GM21529 (cell line): Measurements from ENCODE around the gene TNFRSF25.
"Not testable (repeated sequence)": the region's sequence is repeated elsewhere in the genome, so short reads cannot be mapped to it uniquely, and the experiment has no call there.

ENCODE experiments used
- ATAC-seq: cut with Tn5 transposase; IDR thresholded peaks from one replicate; pipeline ENCODE4 v1.9.1; 2021; ENCODE audit not compliant: unreplicated experiment

TNFRSF25 gene

GRCh38 chr1:6454856-6455751 lies 10.9 kb downstream of the TNFRSF25 start:
- ATAC-seq = no peak

DNA sequence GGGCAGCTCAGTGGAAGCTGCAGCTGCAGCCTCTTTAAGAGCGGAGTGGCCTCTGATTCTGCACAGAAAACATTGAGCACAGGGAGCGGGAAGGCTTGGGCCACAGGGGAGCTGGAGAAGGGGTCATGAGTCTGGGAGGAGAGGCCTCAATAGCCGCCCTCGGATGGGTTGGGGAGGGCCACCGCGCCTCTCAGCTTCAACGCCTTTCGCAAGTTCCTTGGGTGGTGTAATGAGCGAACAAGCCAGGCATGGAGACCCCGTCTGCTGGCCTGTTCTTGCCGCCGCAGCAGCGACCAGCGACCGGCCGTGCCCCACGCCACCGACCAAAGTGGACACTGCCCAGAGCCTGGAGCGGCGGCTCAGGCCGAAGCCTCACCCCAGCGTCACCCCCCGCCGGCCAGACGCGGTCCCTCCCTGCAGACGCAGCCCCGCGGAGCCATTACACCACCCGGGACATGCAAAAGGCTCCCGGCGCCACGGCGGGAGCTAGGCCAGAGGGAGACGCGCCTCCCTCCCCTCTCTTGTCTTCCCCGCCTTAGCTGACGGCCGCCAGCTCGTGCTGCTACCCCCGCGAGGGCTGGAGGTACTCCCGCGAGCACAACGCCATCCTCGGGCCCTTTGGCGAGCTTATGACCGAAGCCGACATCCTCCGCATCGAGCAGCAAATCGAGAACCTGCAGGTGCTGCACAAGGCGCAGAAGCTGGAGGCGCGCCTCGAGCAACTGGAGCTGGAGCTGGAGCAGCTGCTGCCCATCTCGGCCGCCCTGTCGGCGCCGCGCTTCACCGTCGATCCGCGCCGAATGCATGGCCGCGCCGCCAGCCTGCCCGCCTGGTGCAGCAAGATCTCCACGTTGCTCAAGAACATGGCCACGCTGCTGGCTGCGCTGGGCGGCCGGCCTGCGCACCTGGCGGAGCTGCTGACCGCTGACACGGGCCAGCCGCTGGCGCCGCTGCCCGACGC lies 11.8 kb downstream of the TNFRSF25 start:
- not testable (repeated sequence) for ATAC-seq

- no peak for ATAC-seq
These were observed 15.0 kb downstream of the TNFRSF25 start for GRCh38 chr1:6450943-6451373.

GRCh38 chr1:6450486-6450885 lies 15.5 kb downstream of the TNFRSF25 start:
- not testable (repeated sequence) for ATAC-seq

DNA sequence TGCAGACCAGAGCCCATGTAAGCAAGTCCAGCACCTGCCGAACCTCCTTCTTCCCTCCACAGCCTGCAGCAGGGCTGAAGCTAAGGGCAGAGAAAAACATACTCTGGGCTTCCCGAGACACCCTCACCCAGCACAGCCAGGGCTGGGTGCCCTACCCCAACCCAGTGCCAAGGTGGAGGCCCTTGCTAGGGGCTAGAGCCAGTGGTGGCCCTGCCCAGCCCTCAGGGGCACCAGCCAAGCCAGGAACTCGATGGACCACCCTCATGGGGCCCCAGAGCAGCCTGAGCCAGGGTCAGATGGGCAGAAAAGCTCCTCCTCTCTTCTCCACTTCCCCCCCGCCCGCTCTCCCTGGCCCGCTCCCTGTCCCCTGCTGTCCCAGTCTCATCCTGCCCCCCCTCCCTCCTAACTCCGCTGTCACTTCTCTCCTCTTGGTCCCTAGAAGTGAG lies 15.9 kb downstream of the TNFRSF25 start:
- ATAC-seq = no peak

DNA sequence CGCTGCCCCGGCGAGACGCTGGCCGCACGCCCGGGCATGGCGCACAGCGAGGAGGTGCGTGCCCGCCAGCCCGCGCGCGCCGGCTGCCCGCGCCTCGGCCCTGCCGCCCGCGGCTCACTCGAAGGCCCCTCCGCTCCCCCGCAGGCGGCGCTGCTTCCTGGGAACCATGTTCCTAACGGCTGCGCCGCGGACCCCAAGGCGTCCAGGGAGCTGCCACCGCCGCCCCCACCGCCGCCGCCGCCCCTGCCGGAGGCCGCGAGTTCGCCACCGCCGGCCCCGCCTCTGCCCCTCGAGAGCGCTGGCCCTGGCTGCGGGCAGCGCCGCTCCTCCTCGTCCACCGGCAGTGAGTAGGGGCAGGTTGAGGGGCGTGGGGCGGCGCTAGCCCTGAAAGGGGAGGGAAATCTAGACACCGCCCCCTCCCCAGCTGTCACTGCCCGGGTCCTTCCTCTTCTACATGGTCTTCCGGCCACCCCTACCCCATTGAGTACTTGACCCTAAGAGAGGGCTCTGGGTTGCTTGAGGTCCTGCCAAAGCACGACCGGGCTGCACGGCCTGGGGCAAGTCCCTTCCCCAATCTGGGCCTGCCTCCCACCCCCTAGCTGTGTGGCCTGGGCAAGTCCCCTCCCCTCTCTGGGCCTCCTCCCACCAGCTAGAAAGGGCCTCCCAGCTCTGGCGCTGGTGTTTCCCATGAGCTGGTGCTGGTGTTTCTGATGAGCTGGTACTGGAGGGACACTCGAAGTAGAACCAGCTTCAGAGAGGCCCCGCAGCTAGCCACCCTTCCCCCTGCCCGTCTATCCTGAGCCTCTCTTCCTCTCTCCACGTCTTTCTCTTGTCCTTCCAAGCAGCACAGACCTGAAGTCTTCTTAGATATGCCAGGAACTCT lies 17.0 kb downstream of the TNFRSF25 start:
- no peak for ATAC-seq

GRCh38 chr1:6447818-6448748 lies 17.9 kb downstream of the TNFRSF25 start:
- ATAC-seq = no peak

GRCh38 chr1:6447016-6447817 lies 18.8 kb downstream of the TNFRSF25 start:
- ATAC-seq = no peak

- no peak for ATAC-seq
These were observed 19.3 kb downstream of the TNFRSF25 start for GRCh38 chr1:6446665-6447015.

DNA sequence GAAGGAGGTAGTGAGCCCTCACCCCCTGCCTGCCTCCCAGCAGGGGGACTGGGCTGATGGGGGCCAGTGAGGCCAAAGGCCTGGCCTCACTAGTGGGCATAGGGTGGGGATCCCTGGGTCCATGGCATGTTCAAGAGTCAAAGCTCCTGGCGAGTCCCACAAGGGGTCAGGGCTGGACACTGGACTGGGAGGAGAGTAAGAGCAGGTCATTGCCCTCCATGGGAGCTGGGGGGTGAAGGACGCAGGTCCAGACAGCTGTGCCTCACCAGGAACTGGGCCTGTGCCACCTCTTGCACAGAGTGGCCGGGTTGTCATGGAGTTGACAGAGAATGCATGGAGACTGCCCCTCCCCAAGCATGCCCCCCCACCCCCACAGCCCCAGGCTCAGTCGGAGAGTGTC lies 20.0 kb downstream of the TNFRSF25 start:
- not testable (repeated sequence) for ATAC-seq

DNA sequence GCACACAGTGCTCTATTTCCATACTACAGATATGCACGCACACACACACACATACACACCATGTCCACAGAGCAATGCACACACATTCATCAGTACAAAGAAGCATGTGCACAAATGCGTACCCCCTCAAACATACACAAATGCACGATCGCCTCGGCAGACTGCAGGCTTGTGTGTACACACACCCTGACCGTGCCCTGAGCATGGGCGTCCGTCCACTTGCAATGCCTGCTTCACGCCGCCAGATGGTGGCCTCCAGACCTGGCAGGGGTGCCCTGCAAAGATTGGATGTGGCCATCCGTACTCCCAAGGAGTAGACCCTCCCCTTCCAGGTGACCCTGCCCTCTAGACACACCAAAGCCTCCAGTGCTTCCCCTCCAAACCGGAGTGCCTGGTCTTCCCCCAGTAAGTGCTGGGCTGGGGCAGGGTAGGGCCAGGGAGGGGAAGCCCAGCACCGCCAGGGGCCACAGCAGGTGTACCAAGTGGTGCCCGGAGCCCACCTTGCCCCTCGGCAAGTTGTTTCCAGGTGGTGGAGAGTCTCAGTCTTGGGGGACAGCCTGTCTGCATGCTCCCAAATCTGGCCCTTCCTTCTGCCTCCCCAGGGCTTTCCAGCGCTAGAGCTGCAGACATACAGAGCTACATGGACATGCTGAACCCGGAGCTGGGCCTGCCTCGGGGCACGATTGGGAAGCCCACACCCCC lies 20.8 kb downstream of the TNFRSF25 start:
- no peak for ATAC-seq

DNA sequence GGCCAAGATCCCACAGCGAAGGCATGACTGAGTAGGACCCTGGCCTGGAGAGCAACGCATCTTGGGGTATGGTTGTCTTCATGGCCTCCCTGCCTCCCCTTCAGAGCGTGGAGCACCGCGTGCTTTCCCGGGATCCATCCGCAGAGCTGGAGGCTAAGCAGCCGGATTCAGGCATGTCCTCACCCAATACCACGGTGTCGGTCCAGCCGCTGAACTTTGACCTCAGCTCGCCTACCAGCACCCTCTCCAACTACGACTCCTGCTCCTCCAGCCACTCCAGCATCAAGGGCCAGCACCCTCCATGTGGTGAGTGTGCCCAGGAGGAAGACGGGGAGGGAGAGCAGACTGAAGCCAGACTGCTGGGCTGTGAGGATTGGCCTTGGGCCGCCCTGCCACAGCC lies 21.6 kb downstream of the TNFRSF25 start:
- no peak for ATAC-seq

- ATAC-seq = no peak
These were observed 22.4 kb downstream of the TNFRSF25 start for GRCh38 chr1:6443339-6444115.

- no peak for ATAC-seq
These were observed 24.4 kb downstream of the TNFRSF25 start for GRCh38 chr1:6441586-6441985.

DNA sequence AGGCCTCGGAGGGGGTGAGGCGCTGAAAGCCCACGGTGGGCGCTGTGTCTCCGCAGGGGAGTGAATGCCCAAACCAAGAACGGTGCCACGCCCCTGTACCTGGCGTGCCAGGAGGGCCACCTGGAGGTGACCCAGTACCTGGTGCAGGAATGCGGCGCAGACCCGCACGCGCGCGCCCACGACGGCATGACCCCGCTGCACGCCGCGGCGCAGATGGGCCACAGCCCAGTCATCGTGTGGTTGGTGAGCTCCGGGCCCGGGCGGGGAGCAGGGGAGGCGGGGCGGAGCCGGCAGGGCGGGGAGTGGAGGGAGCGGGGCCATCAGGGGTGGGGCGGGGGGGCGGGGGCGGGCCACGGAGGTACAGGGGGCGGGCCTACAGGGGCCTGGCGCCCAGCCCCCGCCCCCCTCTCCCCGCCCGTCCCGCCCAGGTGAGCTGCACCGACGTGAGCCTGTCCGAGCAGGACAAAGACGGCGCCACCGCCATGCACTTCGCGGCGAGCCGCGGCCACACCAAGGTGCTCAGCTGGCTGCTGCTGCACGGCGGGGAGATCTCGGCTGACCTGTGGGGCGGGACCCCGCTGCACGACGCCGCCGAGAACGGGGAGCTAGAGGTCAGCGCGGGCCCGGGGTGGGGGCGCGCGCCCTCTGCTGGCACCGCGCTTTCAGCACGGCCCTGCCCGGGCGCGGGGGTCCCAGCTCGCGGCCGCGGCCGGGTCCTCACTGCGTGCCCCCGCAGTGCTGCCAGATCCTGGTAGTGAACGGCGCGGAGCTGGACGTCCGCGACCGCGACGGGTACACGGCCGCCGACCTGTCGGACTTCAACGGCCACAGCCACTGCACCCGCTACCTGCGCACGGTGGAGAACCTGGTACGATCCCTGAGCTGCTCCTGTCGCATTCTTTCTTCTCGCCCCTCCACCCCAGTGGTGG lies 25.5 kb downstream of the TNFRSF25 start:
- no peak for ATAC-seq

DNA sequence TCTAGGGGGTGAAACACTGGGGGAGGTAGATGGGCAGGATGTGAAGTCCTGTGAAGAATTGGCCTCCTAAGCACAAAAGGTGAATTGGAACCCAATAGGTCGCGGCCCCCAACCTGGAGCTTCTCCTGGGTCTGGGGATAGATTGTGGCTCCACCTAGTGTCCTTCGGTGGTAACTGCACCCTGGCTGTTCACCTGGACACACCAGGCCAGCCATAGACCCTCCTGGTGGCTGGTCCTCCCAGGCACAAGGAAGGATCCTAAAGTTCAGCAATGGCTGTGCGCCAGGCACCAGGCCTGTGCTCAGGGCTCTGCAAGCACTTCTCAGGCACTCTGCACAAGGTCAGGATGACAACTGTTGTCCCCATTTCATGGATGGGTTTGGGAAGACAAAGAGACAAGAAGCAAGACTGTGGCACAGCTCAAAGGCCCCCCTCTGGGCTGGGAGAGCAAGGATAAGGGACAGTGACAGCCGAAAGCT lies 27.9 kb downstream of the TNFRSF25 start:
- peak; percentile 59 for ATAC-seq
